ENCODE data around the gene ZNF575. TPM values are rescaled to one million over a fixed set of nuclear protein-coding genes. Genes with fewer than 3 reads are reported as not detected.

Gene ZNF575
- total RNA-seq, 2 experiments from 2014 or later = 3.4 to 3.7 TPM

GRCh38 chr19:43561139-43561970 lies 28.4 kb downstream of the ZNF575 start:
- Mint-ChIP-seq H3K27me3 (ENCODE audit: low read depth) (no peaks in the 10 kb centered on the region), H3K4me3 (no peak overlapping the region), H3K4me1 (ENCODE audit: low read depth) (peaks cover 41% of the 10 kb centered on the region), H3K36me3 (ENCODE audit: low read depth) (peaks cover 41% of the 10 kb centered on the region), H3K27ac (peak overlapping the region; percentile 97), H3K9me3 (ENCODE audit: insufficient read depth) (no peaks in the 10 kb centered on the region)
- DNase-seq (no peak), ATAC-seq (no peak)
- CTCF ChIA-PET = interaction anchor here (0.8 to 12.8 kb wide), 4 partner anchors 7 to 34 kb away, joined by 3 to 239 read pairs (median 18); partner anchors contain the start of genes IRGQ and ZNF576
- POLR2A ChIA-PET = interaction anchor here (0.7 kb wide), 1 partner anchor 35 kb away, joined by 4 read pairs; the partner anchor contains the start of genes IRGQ and ZNF576

GRCh38 chr19:43562226-43562697 lies 29.3 kb downstream of the ZNF575 start:
- peak overlapping the region; percentile 46 for H3K4me3 Mint-ChIP-seq
- H3K9me3 Mint-ChIP-seq (ENCODE audit: insufficient read depth) = no peaks in the 10 kb centered on the region
- H3K4me1 Mint-ChIP-seq (ENCODE audit: low read depth) = peaks cover 43% of the 10 kb centered on the region
- DNase-seq (no peak), ATAC-seq (peak; percentile 3)
- H3K36me3 Mint-ChIP-seq (ENCODE audit: low read depth) = peaks cover 42% of the 10 kb centered on the region
- ChIA-PET POLR2A (interaction anchor here (0.6 to 1.0 kb wide), 2 partner anchors 21 to 32 kb away, joined by 3 read pairs; no protein-coding TSS in a partner anchor), CTCF (interaction anchor here (4.4 to 12.8 kb wide), 2 partner anchors 8 to 33 kb away, joined by 30 to 239 read pairs; partner anchors contain the start of genes IRGQ and ZNF576)
- H3K27ac Mint-ChIP-seq = peak overlapping the region; percentile 97
- no peaks in the 10 kb centered on the region for H3K27me3 Mint-ChIP-seq (ENCODE audit: low read depth)

GRCh38 chr19:43562698-43563241 lies 29.8 kb downstream of the ZNF575 start:
- Mint-ChIP-seq H3K9me3 (ENCODE audit: insufficient read depth) (no peaks in the 10 kb centered on the region), H3K4me3 (peak overlapping the region; percentile 46), H3K4me1 (ENCODE audit: low read depth) (peaks cover 43% of the 10 kb centered on the region), H3K27ac (peak overlapping the region; percentile 97), H3K36me3 (ENCODE audit: low read depth) (peaks cover 39% of the 10 kb centered on the region), H3K27me3 (ENCODE audit: low read depth) (no peaks in the 10 kb centered on the region)
- peak; percentile 92 for ATAC-seq
- ChIA-PET POLR2A (interaction anchor here (0.6 to 1.0 kb wide), 2 partner anchors 20 to 32 kb away, joined by 3 read pairs; no protein-coding TSS in a partner anchor), CTCF (interaction anchor here (3.4 to 12.8 kb wide), 3 partner anchors 8 to 32 kb away, joined by 13 to 239 read pairs (median 30); partner anchors contain the start of genes IRGQ and ZNF576)
- DNase-seq = peak; percentile 87

GRCh38 chr19:43563816-43564457 lies 30.9 kb downstream of the ZNF575 start:
- ATAC-seq (no peak), DNase-seq (no peak)
- CTCF ChIA-PET = interaction anchor here (0.9 to 12.8 kb wide), 4 partner anchors 10 to 31 kb away, joined by 3 to 239 read pairs (median 22); partner anchors contain the start of genes IRGQ, XRCC1 and ZNF576
- Mint-ChIP-seq H3K27ac (peak overlapping the region; percentile 97), H3K4me1 (ENCODE audit: low read depth) (peaks cover 43% of the 10 kb centered on the region), H3K4me3 (no peak overlapping the region), H3K27me3 (ENCODE audit: low read depth) (no peaks in the 10 kb centered on the region), H3K9me3 (ENCODE audit: insufficient read depth) (no peaks in the 10 kb centered on the region), H3K36me3 (ENCODE audit: low read depth) (peaks cover 38% of the 10 kb centered on the region)
- POLR2A ChIA-PET = interaction anchor here (1.0 kb wide), 2 partner anchors 9 to 11 kb away, joined by 3 to 4 read pairs; partner anchors contain the start of genes PINLYP and XRCC1

GRCh38 chr19:43564800-43565199 lies 31.8 kb downstream of the ZNF575 start:
- H3K9me3 Mint-ChIP-seq (ENCODE audit: insufficient read depth) = no peaks in the 10 kb centered on the region
- peak overlapping the region; percentile 57 for H3K27ac Mint-ChIP-seq
- ChIA-PET POLR2A (interaction anchor here (0.8 to 1.6 kb wide), 2 partner anchors 10 to 30 kb away, joined by 5 to 7 read pairs; no protein-coding TSS in a partner anchor), CTCF (interaction anchor here (1.0 to 4.4 kb wide), 6 partner anchors 10 to 118 kb away, joined by 3 to 30 read pairs (median 12); partner anchors contain the start of genes PINLYP and XRCC1)
- H3K27me3 Mint-ChIP-seq (ENCODE audit: low read depth) = no peaks in the 10 kb centered on the region
- H3K4me1 Mint-ChIP-seq (ENCODE audit: low read depth) = peaks cover 46% of the 10 kb centered on the region
- ATAC-seq (no peak), DNase-seq (no peak)
- H3K36me3 Mint-ChIP-seq (ENCODE audit: low read depth) = peaks cover 33% of the 10 kb centered on the region
- no peak overlapping the region for H3K4me3 Mint-ChIP-seq

GRCh38 chr19:43569657-43570056 lies 36.7 kb downstream of the ZNF575 start:
- ATAC-seq = no peak
- Mint-ChIP-seq H3K36me3 (ENCODE audit: low read depth) (peaks cover 17% of the 10 kb centered on the region), H3K9me3 (ENCODE audit: insufficient read depth) (no peaks in the 10 kb centered on the region), H3K4me1 (ENCODE audit: low read depth) (peaks cover 19% of the 10 kb centered on the region), H3K27ac (no peak overlapping the region), H3K4me3 (no peak overlapping the region), H3K27me3 (ENCODE audit: low read depth) (no peaks in the 10 kb centered on the region)
- ChIA-PET CTCF (interaction anchor here (1.2 to 3.6 kb wide), 3 partner anchors 12 to 25 kb away, joined by 3 to 18 read pairs (median 17); no protein-coding TSS in a partner anchor), POLR2A (no interaction called here)
- DNase-seq = no peak

GRCh38 chr19:43570174-43570791 lies 37.3 kb downstream of the ZNF575 start:
- no peak for DNase-seq
- ATAC-seq = peak; percentile 12
- Mint-ChIP-seq H3K27ac (no peak overlapping the region), H3K27me3 (ENCODE audit: low read depth) (no peaks in the 10 kb centered on the region), H3K4me1 (ENCODE audit: low read depth) (peaks cover 20% of the 10 kb centered on the region), H3K9me3 (ENCODE audit: insufficient read depth) (no peaks in the 10 kb centered on the region), H3K36me3 (ENCODE audit: low read depth) (peaks cover 15% of the 10 kb centered on the region), H3K4me3 (no peak overlapping the region)
- ChIA-PET CTCF (interaction anchor here (2.4 to 3.6 kb wide), 3 partner anchors 15 to 24 kb away, joined by 7 to 18 read pairs (median 17); no protein-coding TSS in a partner anchor), POLR2A (interaction anchor here (1.7 to 2.0 kb wide), 2 partner anchors 10 to 24 kb away, joined by 4 to 5 read pairs; no protein-coding TSS in a partner anchor)

- POLR2A ChIA-PET = interaction anchor here (1.4 to 2.0 kb wide), 3 partner anchors 8 to 23 kb away, joined by 3 to 5 read pairs (median 4); partner anchors contain the start of gene IRGQ
- Mint-ChIP-seq H3K4me3 (no peak overlapping the region), H3K27ac (peak overlapping the region; percentile 23)
These were observed 39.2 kb downstream of the ZNF575 start for GRCh38 chr19:43572171-43572588.

GRCh38 chr19:43574424-43575155 lies 41.6 kb downstream of the ZNF575 start:
- H3K27ac Mint-ChIP-seq = peak overlapping the region; percentile 93
- peaks cover 13% of the 10 kb centered on the region for H3K36me3 Mint-ChIP-seq (ENCODE audit: low read depth)
- POLR2A ChIA-PET = interaction anchor here (0.8 to 5.0 kb wide), 5 partner anchors 11 to 43 kb away, joined by 3 to 44 read pairs (median 4); partner anchors contain the start of genes IRGQ and ZNF576
- ATAC-seq (no peak), DNase-seq (no peak)
- CTCF ChIA-PET = interaction anchor here (0.6 to 5.3 kb wide), 8 partner anchors 9 to 127 kb away, joined by 3 to 67 read pairs (median 6); partner anchors contain the start of genes IRGQ and ZNF576
- peaks cover 45% of the 10 kb centered on the region for H3K4me1 Mint-ChIP-seq (ENCODE audit: low read depth)
- H3K27me3 Mint-ChIP-seq (ENCODE audit: low read depth) = no peaks in the 10 kb centered on the region
- H3K9me3 Mint-ChIP-seq (ENCODE audit: insufficient read depth) = no peaks in the 10 kb centered on the region
- H3K4me3 Mint-ChIP-seq = peak overlapping the region; percentile 96

More at GRCh38 chr19:43572171-43572588, 39.2 kb downstream of the ZNF575 start:
- H3K27me3 Mint-ChIP-seq (ENCODE audit: low read depth) = no peaks in the 10 kb centered on the region
- no peak for DNase-seq
- peaks cover 31% of the 10 kb centered on the region for H3K4me1 Mint-ChIP-seq (ENCODE audit: low read depth)
- no peak for ATAC-seq
- CTCF ChIA-PET = interaction anchor here (2.4 kb wide), 2 partner anchors 12 to 17 kb away, joined by 6 to 7 read pairs; no protein-coding TSS in a partner anchor
- H3K9me3 Mint-ChIP-seq (ENCODE audit: insufficient read depth) = no peaks in the 10 kb centered on the region
- peaks cover 13% of the 10 kb centered on the region for H3K36me3 Mint-ChIP-seq (ENCODE audit: low read depth)
